Measurements from ENCODE around the gene LRRC4C.

The LRRC4C gene

GRCh38 chr11:41058138-41058537 is 401.3 kb downstream of the LRRC4C start:
- H3K27ac ChIP-seq, result no peak overlapping the region

DNA sequence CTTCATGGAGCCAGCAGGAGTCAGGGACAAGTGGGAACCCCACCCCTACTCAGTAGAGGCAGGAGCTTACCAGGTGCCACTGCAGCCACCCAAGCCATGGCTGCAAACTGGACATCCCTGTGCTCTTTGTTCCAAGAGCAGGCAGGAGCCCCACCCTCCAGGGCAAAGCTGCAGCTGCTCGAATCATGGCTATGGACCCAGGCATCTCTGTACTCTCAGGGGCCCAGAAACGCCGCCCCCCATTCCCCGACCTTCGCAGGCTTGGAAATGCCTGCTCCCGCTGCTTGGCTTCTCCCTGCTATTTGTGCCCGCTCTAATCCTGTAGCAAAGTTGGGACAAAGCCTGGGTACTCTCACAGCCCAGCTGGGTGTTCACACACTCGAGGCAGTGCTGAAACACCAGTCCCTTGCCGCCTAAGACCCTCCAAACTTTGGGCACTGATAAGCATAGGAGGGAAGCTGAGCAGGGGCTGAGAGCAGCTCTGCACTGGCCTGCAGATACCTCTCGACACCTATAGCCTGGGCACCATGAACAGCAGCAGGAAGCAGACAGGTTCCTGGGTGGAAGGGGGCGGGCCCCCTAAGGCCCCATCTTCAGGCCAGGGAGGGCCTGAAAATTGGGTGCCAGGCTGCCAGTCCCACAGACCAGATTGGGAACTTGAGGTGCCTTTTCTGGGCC is 402.4 kb downstream of the LRRC4C start:
- no peak for TF ChIP-seq CTCF (IDR thresholded peaks at IDR 0.05)
- no peak overlapping the region for H3K27ac ChIP-seq

More at GRCh38 chr11:41058138-41058537, 401.3 kb downstream of the LRRC4C start:
- no peak for TF ChIP-seq CTCF (IDR thresholded peaks at IDR 0.05)
- TF ChIP-seq ZFX (IDR thresholded peaks at IDR 0.05; ENCODE audit: borderline replicate concordance), result no peak

DNA sequence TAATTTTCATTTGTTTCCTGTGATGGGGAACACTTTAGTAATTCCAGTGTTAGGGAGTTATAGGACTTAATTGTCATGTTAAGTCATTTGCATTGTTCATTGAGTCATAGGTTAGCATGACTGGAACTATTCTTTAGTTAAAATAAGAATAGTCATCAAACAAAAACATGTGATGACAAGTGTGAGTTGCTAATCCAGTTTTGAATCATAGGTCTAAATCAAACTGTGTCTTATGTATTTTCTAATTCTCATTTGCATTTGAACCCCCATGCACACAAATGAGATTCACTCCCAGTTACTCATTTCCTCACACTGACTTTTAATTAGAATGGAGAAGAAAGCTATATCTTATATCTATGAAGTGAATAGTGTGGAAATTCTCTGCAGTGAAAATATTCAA is 405.6 kb downstream of the LRRC4C start:
- no peak for TF ChIP-seq ZFX (IDR thresholded peaks at IDR 0.05; ENCODE audit: borderline replicate concordance)
- no peak for TF ChIP-seq CTCF (IDR thresholded peaks at IDR 0.05)
- H3K27ac ChIP-seq, result no peak overlapping the region

- no peak for TF ChIP-seq CTCF (IDR thresholded peaks at IDR 0.05)
- no peak for TF ChIP-seq ZFX (IDR thresholded peaks at IDR 0.05; ENCODE audit: borderline replicate concordance)
- H3K27ac ChIP-seq, result no peak overlapping the region
These were observed 407.4 kb downstream of the LRRC4C start for GRCh38 chr11:41051919-41052635.

DNA sequence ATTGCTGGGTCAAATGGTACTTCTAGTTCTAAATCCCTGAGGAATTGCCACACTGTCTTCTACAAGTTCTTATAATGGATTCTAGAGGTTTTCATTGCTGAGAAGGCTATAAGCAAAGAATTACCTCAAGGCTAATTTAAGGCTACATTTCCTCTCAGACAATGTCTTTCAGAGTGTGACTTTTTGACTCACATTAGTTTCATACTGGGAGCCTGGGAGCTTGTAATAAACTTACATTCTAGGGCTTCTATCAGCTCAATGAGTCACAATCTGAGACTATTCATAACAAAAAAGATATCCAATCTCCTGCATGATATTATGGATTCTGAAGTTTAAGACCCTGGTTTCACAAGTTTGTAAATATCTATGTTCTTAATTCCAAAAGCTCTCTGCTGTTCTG is 408.7 kb downstream of the LRRC4C start:
- no peak for TF ChIP-seq ZFX (IDR thresholded peaks at IDR 0.05; ENCODE audit: borderline replicate concordance)
- TF ChIP-seq CTCF (IDR thresholded peaks at IDR 0.05), result no peak

DNA sequence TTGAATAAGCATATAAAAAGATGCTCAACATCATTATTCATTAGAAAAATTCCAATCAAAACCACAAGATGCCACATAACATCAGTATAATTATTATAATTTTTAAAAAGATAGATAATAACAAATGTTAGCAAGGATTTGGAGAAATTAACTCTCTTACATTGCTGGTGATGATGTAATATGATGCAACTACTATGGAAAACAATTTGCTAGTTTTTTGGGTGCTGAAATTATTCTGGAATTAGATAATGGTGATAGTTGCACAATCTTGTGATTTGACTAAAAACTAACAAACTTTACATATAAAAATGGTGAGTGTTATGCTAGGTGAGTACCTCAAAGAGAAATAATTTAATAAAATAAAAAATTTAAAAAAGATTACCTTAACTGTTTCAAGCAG is 412.2 kb downstream of the LRRC4C start:
- TF ChIP-seq ZFX (IDR thresholded peaks at IDR 0.05; ENCODE audit: borderline replicate concordance) (no peak), CTCF (IDR thresholded peaks at IDR 0.05) (no peak)
- H3K27ac ChIP-seq, result no peak overlapping the region

More for the DNA sequence above, 408.7 kb downstream of the LRRC4C start:
- no peak overlapping the region for H3K27ac ChIP-seq

DNA sequence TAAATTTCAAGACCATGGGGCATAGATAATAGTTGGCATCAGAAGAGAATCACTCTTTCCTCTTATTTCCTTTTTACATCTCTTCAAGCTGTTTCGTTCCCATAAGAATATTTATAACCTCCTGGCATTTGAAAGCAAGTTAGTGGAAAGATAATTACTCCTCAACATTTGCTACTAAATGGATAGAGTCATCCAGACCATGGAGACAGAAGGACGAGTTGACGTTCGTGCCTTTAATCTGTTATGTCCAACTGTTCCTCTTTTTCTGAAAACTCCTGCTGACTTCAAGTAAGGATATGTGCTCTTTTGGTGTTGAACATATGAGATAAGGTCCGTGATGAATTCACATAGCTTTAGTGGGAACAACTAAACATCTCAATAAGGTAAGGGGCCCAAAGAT is 414.2 kb downstream of the LRRC4C start:
- H3K27ac ChIP-seq, result no peak overlapping the region
- TF ChIP-seq ZFX (IDR thresholded peaks at IDR 0.05; ENCODE audit: borderline replicate concordance), result no peak
- TF ChIP-seq CTCF (IDR thresholded peaks at IDR 0.05), result no peak

Data from 22Rv1 (cell line).